Ascending aorta (tissue), 2 donors: ENCODE data around the gene UBXN7. TPM values are rescaled to one million over a fixed set of nuclear protein-coding genes. Genes with fewer than 3 reads are reported as not detected.
"Not testable (repeated sequence)": the region's sequence is repeated elsewhere in the genome, so short reads cannot be mapped to it uniquely, and the experiment has no call there.

Experiments
- DNase-seq, 2 donors: peaks; one replicate each; pipeline ENCODE4 v3.0.0-alpha.2; 2019; ENCODE audit warnings: low spot score in 2 of 2
- H3K27ac ChIP-seq, 2 donors: fragments of 200-600 bp; sonication (generic); one replicate each; pipeline ENCODE4 v1.5.1; 2016 to 2017; ENCODE audit warnings: mild to moderate bottlenecking in 1 of 2
- H3K27me3 ChIP-seq: fragments of 200-600 bp; sonication (generic); one replicate; pipeline ENCODE4 v1.5.1; 2017
- H3K36me3 ChIP-seq, 2 donors: fragments of 200-600 bp; sonication (generic); one replicate each; pipeline ENCODE4 v1.5.1; 2016
- H3K4me1 ChIP-seq, 2 donors: fragments of 200-600 bp; sonication (generic); one replicate each; pipeline ENCODE4 v1.5.1; 2016 to 2017; ENCODE audit warnings: mild to moderate bottlenecking in 1 of 2
- H3K4me3 ChIP-seq, 2 donors: fragments of 200-600 bp; sonication (generic); one replicate each; pipeline ENCODE4 v1.5.1; 2016 to 2017; ENCODE audit warnings: mild to moderate bottlenecking in 1 of 2
- H3K9me3 ChIP-seq, 2 donors: fragments of 200-600 bp; sonication (generic); one replicate each; pipeline ENCODE4 v1.5.1; 2016
- CTCF ChIP-seq, 3 experiments: fragments of 200-600 bp in 2 of 3; fragments of 450-650 bp in 1 of 3; sonication (generic) in 2 of 3; IDR thresholded peaks; one replicate each; pipeline ENCODE4 v1.5.1; 2016 to 2019; ENCODE audit warnings: antibody characterized with exemption in 3 of 3, mild to moderate bottlenecking in 1 of 3, moderate library complexity in 1 of 3
- intact Hi-C: fragments of 100-400 bp; cut with DNase I; formaldehyde crosslinking; loops from one replicate; pipeline ENCODE4 v1.15.1; 2023
- total RNA-seq: library from RNA; depleted of rRNA; stranded (reverse); fragments of >200 nt; gene quantifications from one replicate; pipeline ENCODE4 v1.1.0, GENCODE V29; 2016

The UBXN7 gene
- total RNA-seq, 1 donor from 2014 or later = 7.2 TPM

GRCh38 chr3:196344663-196345062, 87.6 kb downstream of the UBXN7 start:
- intact Hi-C loops = no loop called here
- H3K4me3 ChIP-seq = no peak overlapping the region
- no peaks in the 10 kb centered on the region for H3K27me3 ChIP-seq
- no peaks in the 10 kb centered on the region for H3K4me1 ChIP-seq
- peaks cover 0 to 13% of the 10 kb centered on the region in 2 donors for H3K36me3 ChIP-seq
- no peaks in the 10 kb centered on the region for H3K9me3 ChIP-seq
- no peak overlapping the region for H3K27ac ChIP-seq
- no peak for DNase-seq
- no peak for TF ChIP-seq CTCF (IDR thresholded peaks at IDR 0.05)

DNA sequence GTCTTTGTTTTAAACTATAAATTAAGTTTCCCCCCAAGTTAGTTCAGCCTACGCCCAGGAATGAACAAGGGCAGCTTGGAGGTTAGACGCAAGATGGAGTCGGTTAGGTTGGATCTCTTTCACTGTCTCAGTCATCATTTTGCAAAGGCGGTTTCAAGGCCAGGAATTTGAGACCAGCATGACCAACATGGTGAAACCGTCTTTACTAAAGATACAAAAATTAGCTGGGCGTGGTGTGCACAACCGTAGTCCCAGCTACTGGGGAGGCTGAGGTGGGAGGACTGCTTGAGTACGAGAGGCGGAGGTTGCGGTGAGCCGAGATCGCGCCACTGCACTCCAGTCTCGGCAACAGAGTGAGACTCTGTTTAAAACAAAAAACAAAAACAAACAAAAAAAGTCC, 88.3 kb downstream of the UBXN7 start:
- H3K4me1 ChIP-seq, intact Hi-C loops, H3K9me3 ChIP-seq, DNase-seq, H3K27me3 ChIP-seq, H3K27ac ChIP-seq, H3K4me3 ChIP-seq: not testable (repeated sequence)
- H3K36me3 ChIP-seq = peaks cover 0 to 13% of the 10 kb centered on the region in 2 donors

DNA sequence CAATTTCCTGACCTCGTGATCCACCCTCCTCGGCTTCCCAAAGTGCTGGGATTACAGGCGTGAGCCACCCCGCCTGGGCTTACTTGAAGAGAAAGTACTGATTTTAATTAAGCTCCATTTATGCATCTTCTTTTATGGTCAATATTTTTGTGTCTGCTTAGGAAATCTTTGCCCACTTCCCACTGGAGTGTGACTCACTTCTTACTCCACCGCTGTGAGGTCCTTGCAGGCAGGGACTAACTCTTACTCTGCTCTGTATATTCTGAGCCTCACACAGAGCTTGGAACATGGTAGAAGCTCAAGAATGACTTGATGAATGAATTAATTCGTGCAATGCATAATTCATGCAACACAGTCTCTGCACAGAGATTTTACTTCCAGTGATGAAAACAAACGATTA, 91.1 kb downstream of the UBXN7 start:
- no peak for TF ChIP-seq CTCF (IDR thresholded peaks at IDR 0.05)
- H3K27ac ChIP-seq = no peak overlapping the region
- no peak for DNase-seq
- H3K4me3 ChIP-seq = no peak overlapping the region
- H3K36me3 ChIP-seq = no peaks in the 10 kb centered on the region
- intact Hi-C loops = no loop called here
- no peaks in the 10 kb centered on the region for H3K27me3 ChIP-seq
- no peaks in the 10 kb centered on the region for H3K4me1 ChIP-seq
- no peaks in the 10 kb centered on the region for H3K9me3 ChIP-seq

DNA sequence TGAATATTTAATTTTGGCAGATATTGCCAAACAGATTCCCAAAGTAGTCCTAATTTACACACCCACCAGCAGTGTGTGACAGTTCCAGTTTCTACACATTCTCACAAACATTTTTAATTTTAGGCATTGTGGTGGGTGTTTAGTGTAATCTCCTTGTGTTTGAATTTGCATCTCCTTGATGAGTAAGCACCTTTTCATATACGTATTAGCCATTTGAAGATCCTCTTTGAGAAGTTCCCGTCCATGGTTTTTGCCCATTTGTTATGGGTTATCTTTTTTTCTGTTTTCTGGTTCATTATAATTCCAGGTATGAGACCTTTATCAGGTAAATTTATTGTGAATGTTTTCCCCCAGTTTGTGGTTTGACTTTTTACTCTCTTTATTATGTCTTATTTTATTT, 91.8 kb downstream of the UBXN7 start:
- no peak for TF ChIP-seq CTCF (IDR thresholded peaks at IDR 0.05)
- Histone ChIP-seq H3K27me3 (no peaks in the 10 kb centered on the region), H3K4me1 (no peaks in the 10 kb centered on the region), H3K36me3 (no peaks in the 10 kb centered on the region), H3K9me3 (no peaks in the 10 kb centered on the region), H3K27ac (no peak overlapping the region), H3K4me3 (no peak overlapping the region)
- no peak for DNase-seq
- intact Hi-C loops = no loop called here

DNA sequence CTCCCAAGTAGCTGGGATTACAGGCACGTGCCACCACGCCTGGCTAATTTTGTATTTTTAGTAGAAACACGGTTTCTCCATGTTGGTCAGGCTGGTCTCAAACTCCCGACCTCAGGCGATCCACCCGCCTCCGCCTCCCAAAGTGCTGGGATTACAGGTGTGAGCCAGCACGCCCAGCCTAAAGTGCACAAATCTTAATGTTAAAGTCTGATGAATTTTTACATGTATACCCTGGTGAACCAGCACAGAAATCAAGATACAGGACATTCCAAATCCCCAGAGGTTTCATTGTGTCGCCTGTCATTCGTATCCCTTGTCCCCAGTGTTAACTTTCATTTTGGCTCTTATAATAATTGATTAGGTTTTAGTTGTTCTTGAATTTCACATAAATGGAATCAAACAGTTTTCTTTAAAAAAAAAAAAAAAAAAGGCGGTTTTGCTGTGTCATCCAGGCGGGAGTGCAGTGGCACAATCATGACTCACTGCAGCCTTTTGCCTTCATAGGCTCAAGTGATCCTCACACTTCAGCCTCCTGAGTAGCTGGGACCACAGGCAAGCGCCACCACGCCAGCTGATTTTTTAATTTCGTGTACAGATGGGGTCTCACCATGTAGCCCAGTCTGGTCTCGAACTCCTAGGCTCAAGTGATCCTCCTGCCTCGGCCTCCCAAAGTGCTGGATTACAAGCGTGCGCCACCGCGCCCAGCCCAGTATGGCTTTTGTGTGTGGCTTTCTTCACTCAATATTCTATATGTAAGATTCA, 92.6 kb downstream of the UBXN7 start:
- no peak for DNase-seq
- H3K36me3 ChIP-seq = no peaks in the 10 kb centered on the region
- intact Hi-C loops = no loop called here
- H3K27me3 ChIP-seq = no peaks in the 10 kb centered on the region
- no peaks in the 10 kb centered on the region for H3K4me1 ChIP-seq
- no peak overlapping the region for H3K27ac ChIP-seq
- H3K4me3 ChIP-seq = no peak overlapping the region
- TF ChIP-seq CTCF (IDR thresholded peaks at IDR 0.05) = no peak
- H3K9me3 ChIP-seq = no peaks in the 10 kb centered on the region

GRCh38 chr3:196339044-196339443, 93.2 kb downstream of the UBXN7 start:
- TF ChIP-seq CTCF (IDR thresholded peaks at IDR 0.05) = no peak
- H3K27ac ChIP-seq = no peak overlapping the region
- H3K36me3 ChIP-seq = no peaks in the 10 kb centered on the region
- H3K4me1 ChIP-seq = no peaks in the 10 kb centered on the region
- no peaks in the 10 kb centered on the region for H3K27me3 ChIP-seq
- intact Hi-C loops = no loop called here
- DNase-seq = no peak
- no peak overlapping the region for H3K4me3 ChIP-seq
- no peaks in the 10 kb centered on the region for H3K9me3 ChIP-seq
